Skin of body (tissue), 2 donors: ENCODE measurements around the gene DHRS7C. TPM values are rescaled to one million over a fixed set of nuclear protein-coding genes. Genes with fewer than 3 reads are reported as not detected.

Experiments used
- DNase-seq: peaks from one replicate; lab custom pipeline; 2025; lab: John Stamatoyannopoulos, UW
- total RNA-seq: library from RNA; depleted of rRNA; stranded (reverse); fragments of >200 nt; gene quantifications from one replicate; pipeline ENCODE4 v1.2.3, GENCODE V29; 2014

The DHRS7C gene
- total RNA-seq, 1 donor from 2014 or later, result 15.9 TPM

GRCh38 chr17:9766970-9767369 lies 24.4 kb downstream of the DHRS7C start:
- no peak for DNase-seq

DNA sequence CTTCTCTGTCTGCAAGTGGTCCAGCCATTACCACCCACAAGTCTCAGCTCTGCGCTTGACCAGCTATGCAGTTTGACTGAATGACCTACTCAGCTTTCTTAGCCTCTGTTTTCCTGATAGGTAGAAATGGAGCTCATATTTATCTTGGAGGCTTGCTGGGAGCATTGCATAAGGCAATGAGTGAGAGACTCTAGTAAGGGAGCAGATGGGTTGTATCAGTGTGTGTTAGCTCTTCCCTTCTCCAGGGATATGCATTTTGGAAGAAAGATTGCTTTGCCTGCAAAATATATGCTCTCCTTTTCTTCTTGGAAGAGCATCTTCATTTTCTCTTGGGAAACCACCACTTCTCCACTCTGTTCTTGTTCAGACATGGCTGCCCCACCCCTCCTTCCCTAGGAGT lies 26.1 kb downstream of the DHRS7C start:
- DNase-seq, result no peak

- no peak for DNase-seq
Observed at GRCh38 chr17:9763643-9764042, 27.7 kb downstream of the DHRS7C start.

GRCh38 chr17:9760266-9760665 lies 31.1 kb downstream of the DHRS7C start:
- DNase-seq, result no peak

DNA sequence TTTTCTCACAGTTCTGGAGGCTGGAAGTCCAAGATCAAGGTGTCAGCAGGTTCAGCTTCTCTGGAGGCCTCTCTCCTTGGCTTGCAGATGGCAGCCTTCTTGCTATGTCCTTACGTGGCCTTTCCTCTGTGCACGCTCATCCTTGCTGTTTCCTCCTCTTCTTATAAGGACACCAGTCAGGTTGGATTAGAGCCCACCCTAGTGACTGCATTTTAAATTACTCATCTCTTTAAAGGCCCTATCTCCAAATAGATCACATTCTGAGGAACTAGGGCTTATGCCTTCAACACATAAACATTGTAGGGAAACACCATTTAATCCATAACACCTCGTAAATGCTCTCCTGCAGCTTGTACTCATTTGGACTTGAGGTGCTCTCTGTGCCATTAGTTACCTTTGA lies 36.3 kb downstream of the DHRS7C start:
- DNase-seq, result no peak

DNA sequence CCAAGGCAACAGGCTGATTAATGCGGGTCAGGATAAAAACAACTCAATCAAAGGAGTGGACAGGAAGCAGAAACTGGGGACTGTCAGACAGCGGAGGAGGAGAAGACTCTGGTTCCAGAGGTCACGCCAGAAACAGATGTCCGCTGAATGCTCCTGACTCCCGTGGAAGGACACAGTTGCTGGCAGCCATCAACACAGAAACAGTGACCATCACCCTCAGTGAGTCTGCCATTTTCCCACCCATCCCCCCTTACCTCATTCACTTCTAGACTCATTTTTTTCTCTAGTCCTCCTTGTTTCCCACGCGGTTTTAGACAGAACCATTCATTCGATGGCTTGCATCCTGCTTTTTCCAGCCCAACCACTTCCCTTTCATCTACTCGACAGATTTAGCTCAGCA lies 40.9 kb downstream of the DHRS7C start:
- no peak for DNase-seq

DNA sequence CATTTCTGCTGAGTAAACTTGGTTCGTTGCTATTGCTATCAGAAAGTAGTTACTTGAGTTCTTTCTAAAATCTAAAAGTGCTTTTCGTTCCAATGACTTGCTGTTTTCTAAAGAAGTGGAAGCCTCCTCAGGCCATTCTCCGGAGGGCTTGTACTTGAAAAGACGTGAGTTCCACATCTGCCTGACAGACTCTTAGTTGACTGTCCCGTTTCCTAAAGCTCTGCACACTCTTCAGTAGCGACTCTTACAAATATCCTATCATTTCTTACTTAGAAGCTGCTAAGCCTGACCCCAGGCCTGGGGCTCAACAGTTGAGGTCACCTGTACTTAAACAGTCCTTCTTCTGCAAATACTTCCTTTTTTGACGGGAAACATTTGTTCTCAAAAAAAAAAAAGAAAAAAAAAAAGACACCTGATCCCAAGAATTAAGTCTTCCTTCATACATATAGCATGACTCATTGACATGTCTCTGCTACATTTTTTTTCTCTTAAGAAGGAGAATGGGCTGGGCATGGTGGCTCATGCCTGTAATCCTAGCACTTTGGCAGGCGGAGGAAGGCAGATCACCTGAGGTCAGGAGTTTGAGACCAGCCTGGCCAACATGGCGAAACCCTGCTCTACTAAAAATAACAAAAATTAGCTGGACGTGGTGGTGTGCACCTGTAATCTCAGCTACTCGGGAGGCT lies 61.5 kb downstream of the DHRS7C start:
- no peak for DNase-seq

DNA sequence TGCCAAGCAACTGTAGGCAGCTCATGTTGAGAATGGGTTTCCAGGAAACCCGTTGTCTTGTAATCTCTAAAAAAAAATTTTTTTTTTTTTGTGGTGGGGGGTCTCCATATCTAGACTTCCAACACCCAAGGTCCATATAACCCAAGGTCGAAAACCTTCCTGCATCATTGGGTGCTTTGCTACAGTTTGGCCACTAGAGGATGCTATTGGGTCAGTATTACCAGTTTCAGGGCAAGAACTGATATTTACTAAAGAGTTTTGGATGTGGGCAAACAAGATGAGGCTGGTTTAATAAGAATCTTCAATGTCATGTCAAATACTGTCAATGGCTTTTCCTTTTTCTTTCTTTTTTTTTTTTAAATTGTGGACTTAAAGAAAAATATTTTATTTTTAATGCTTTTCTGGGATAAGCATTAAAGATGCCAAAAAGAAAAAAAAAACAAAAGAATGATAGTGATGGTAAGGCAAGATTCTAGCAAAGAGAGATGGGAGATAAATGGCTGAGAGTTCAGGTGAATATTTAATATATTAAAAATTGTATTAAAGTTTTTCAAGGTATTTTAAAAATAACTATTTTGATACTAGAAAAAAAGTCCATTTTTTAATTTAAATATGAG lies 62.2 kb downstream of the DHRS7C start:
- DNase-seq, result peak; percentile 53

DNA sequence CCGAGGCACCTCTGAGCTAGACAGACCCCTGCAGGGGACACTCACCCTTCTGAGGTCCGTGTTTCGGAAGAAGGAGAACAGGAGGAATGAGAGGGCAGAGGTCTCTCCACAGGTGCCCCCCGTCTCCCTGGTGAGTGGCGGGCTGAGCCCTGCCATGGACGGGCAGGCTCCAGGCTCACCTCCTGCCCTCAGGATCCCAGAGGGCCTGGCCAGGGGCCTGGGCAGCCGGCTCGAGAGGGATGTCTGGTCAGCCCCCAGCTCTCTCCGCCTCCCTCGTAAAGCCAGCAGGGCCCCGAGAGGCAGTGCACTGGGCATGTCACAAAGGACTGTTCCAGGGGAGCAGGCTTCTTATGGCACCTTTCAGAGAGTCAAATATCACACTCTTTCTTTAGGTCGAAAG lies 62.8 kb downstream of the DHRS7C start:
- DNase-seq, result no peak

DNA sequence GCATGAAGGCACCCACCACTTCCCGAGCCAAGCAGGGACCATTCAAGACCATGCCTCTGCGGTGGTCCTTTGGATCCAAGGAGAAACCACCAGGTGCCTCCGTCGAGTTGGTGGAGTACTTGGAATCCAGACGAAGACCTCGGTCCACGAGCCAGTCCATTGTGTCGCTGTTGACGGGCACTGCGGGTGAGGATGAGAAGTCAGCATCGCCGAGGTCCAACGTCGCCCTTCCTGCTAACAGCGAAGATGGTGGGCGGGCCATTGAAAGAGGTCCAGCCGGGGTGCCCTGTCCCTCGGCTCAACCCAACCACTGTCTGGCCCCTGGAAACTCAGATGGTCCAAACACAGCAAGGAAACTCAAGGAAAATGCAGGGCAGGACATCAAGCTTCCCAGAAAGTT lies 63.4 kb downstream of the DHRS7C start:
- no peak for DNase-seq

DNA sequence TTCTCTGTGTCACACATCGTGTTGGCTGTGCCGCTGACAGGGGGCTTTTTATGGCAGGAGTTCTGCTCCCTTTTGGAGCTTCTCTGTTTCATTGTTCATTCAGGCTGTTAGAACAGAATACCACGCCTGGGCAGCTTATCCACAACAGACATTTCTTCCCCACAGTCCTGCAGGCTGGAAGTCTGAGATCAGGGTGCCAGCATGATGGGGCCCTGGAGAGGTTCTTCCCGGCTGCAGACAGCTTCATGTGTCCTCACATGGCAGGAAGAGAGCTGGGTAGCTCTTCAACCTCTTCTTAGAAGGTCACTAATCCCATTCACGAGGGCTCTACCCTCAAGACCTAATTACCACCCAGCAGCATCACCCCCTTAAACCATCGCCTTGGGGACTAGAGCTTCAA lies 65.1 kb downstream of the DHRS7C start:
- DNase-seq, result no peak

DNA sequence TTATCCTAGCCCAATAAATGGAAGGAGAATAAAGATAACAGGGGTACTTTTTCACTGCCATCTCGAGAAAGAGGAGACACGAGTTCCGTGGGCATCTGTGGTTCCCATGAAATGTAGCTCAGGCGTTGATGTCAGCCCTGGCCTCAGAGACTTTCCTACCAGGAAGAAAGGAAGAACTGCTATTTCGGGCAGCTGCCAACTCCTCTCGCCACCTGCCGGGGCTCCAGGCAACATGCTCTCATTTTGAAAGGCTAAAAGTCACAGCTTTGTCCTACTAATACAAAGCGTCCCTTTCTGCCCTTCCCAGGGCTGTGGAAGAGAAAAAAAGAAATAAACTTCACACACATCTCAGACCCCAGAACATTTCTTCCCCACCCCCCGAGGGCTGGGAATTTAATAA lies 65.8 kb downstream of the DHRS7C start:
- no peak for DNase-seq

Other genes starting within 250 kb of the DHRS7C start
- 52.1 TPM for gene STX8, start 215.8 kb downstream of the DHRS7C start, total RNA-seq
- not detected for gene CFAP52, start 214.9 kb downstream of the DHRS7C start, total RNA-seq
- 0.99 TPM for gene USP43, start 146.1 kb downstream of the DHRS7C start, total RNA-seq
- gene GSG1L2, start 30.5 kb upstream of the DHRS7C start, total RNA-seq, result not detected
- gene GLP2R, start 34.3 kb upstream of the DHRS7C start, total RNA-seq, result 0.30 TPM
- 0.10 TPM for gene RCVRN, start 113.7 kb upstream of the DHRS7C start, total RNA-seq